T-cell (primary cell): ENCODE data around the gene RPS14. TPM values are rescaled to one million over a fixed set of nuclear protein-coding genes. Genes with fewer than 3 reads are reported as not detected.

Experiments
- ATAC-seq, 4 experiments: fragments of 200-7000 bp in 3 of 4; fragments of 150-1000 bp in 1 of 4; cut with Tn5 transposase; replicated peaks in 1 of 4; 1 replicate in 3 of 4; 2 replicates in 1 of 4; pipeline ENCODE4 v1.10.0; 2021; ENCODE audit warnings: moderate library complexity in 3 of 4, mild to moderate bottlenecking in 2 of 4, moderate number of reproducible peaks in 1 of 4
- CTCF ChIA-PET, 2 donors: fragments of 300-600 bp; sonication (Branson Sonifier 250); formaldehyde crosslinking; loops; one replicate each; lab custom pipeline; 2022; ENCODE audit warnings: antibody characterized with exemption in 2 of 2; lab: Charles Lee
- POLR2A ChIA-PET, 2 donors: fragments of 300-600 bp; sonication (Branson Sonifier 250); formaldehyde crosslinking; loops; one replicate each; lab custom pipeline; 2022; ENCODE audit warnings: antibody characterized with exemption in 2 of 2; lab: Charles Lee
- DNase-seq, 35 experiments: peaks; one replicate each; pipeline versions ENCODE4 v3.0.0 to v3.0.0-alpha.2; 2013 to 2023
- H3K27ac ChIP-seq: one replicate; pipeline ENCODE4 v1.5.1; 2013; ENCODE audit warnings: low read length
- H3K27me3 ChIP-seq, 2 experiments: replicated peaks in 1 of 2; 1 replicate in 1 of 2; 2 replicates in 1 of 2; pipeline versions ENCODE4 v1.6.1 to v1.7.0; 2013; ENCODE audit warnings: low read length in 1 of 2, mixed read lengths in 1 of 2; ENCODE audit not compliant: control insufficient read depth in 2 of 2, insufficient read depth in 2 of 2; ENCODE audit errors: extremely low read depth in 1 of 2
- H3K36me3 ChIP-seq, 2 donors: 1 replicate in 1 of 2; 2 replicates in 1 of 2; pipeline versions ENCODE4 v1.6.1 to v1.7.0; 2013; ENCODE audit warnings: low read length in 1 of 2; ENCODE audit not compliant: control insufficient read depth in 2 of 2, insufficient read depth in 1 of 2; ENCODE audit errors: extremely low read depth in 1 of 2
- H3K4me1 ChIP-seq, 2 experiments: 1 replicate in 1 of 2; 2 replicates in 1 of 2; pipeline versions ENCODE4 v1.6.1 to v1.7.0; 2013; ENCODE audit warnings: low read length in 2 of 2, mixed read lengths in 1 of 2; ENCODE audit not compliant: insufficient read depth in 2 of 2, control insufficient read depth in 1 of 2; ENCODE audit errors: extremely low read depth in 1 of 2
- H3K4me3 ChIP-seq, 2 donors: 1 replicate in 1 of 2; 2 replicates in 1 of 2; pipeline versions ENCODE4 v1.5.1 to v1.7.0; 2013; ENCODE audit warnings: mild to moderate bottlenecking in 2 of 2, low read length in 1 of 2, moderate library complexity in 1 of 2; ENCODE audit not compliant: control insufficient read depth in 1 of 2; ENCODE audit errors: extremely low read depth in 1 of 2
- H3K9me3 ChIP-seq: 2 replicates; pipeline ENCODE4 v1.7.0; 2013
- H3K27ac Mint-ChIP-seq, 2 donors: one replicate each; pipeline ENCODE4 v1.8.0; 2020 to 2021; ENCODE audit warnings: mild to moderate bottlenecking in 2 of 2, mixed read lengths in 2 of 2
- H3K27me3 Mint-ChIP-seq, 2 donors: one replicate each; pipeline ENCODE4 v1.8.0; 2021 to 2022; ENCODE audit warnings: mixed read lengths in 2 of 2
- H3K36me3 Mint-ChIP-seq: one replicate; pipeline ENCODE4 v1.8.0; 2021; ENCODE audit warnings: mixed read lengths
- H3K4me1 Mint-ChIP-seq, 3 donors: one replicate each; pipeline ENCODE4 v1.8.0; 2020 to 2022; ENCODE audit warnings: mixed read lengths in 3 of 3, mild to moderate bottlenecking in 1 of 3
- H3K4me3 Mint-ChIP-seq, 3 donors: one replicate each; pipeline ENCODE4 v1.8.0; 2020 to 2022; ENCODE audit warnings: mild to moderate bottlenecking in 3 of 3, mixed read lengths in 3 of 3, moderate library complexity in 3 of 3
- H3K9me3 Mint-ChIP-seq, 3 donors: one replicate each; pipeline ENCODE4 v1.8.0; 2020 to 2022; ENCODE audit warnings: mixed read lengths in 3 of 3
- WGBS: methylation state at CpG from one replicate; pipeline ENCODE4 v1.1.5; 2013; ENCODE audit warnings: missing lambda C conversion rate; ENCODE audit not compliant: insufficient coverage; 5-methylcytosine and 5-hydroxymethylcytosine counted together
- total RNA-seq, 35 experiments: library from RNA in 6 of 35; stranded (reverse) in 6 of 35; fragments of 120-200 nt in 1 of 35; gene quantifications; one replicate each; pipeline versions ENCODE4 v1.2.1 to v1.2.4 and lab custom pipeline; 2013 to 2026

Gene RPS14
- total RNA-seq, 5 donors from 2014 or later (not counting 1 experiment from before 2014, with no cell fraction given): 4,124 to 5,450 (median 5,009) TPM

DNA sequence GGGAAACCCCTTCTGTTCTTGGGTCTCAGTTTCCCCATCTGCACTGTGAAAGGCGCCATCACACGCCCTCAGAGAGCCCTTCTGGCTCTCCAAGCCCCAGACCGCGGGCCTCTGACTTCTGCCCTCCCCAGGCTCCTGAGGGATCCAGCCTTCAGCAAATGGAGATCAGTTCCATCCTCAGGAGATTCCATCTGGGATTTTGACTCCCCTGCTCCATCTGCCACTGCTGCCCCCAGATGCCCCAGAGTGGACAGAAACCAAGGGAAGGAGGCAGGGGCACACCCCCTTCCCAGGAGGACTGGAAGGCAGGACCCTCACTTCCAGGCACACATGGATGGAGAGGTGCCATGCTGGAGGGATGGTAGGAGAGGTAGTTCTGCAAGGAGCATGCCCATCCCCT, 18.7 kb upstream of the RPS14 start:
- POLR2A ChIA-PET: no interaction called here
- H3K4me1 Mint-ChIP-seq: no peaks in the 10 kb centered on the region
- Histone ChIP-seq H3K4me1 (no peaks in the 10 kb centered on the region), H3K27ac (no peak overlapping the region), H3K27me3 (peaks cover 0 to 22% of the 10 kb centered on the region in 2 experiments), H3K36me3 (no peaks in the 10 kb centered on the region), H3K4me3 (no peak overlapping the region), H3K9me3 (no peaks in the 10 kb centered on the region)
- CTCF ChIA-PET: interaction anchor here (0.5 to 0.6 kb wide), 5 partner anchors 19 to 1281 kb away, joined by 3 to 12 read pairs (median 4); no protein-coding TSS in a partner anchor
- peaks cover 0 to 2% of the 10 kb centered on the region in 2 donors for H3K27me3 Mint-ChIP-seq
- H3K4me3 Mint-ChIP-seq: no peak overlapping the region
- H3K36me3 Mint-ChIP-seq: no peaks in the 10 kb centered on the region
- no peak overlapping the region for H3K27ac Mint-ChIP-seq
- WGBS: 95% methylated on average over 4 of the region's 4 CpGs
- DNase-seq: no peak
- ATAC-seq: no peak
- H3K9me3 Mint-ChIP-seq: no peaks in the 10 kb centered on the region

DNA sequence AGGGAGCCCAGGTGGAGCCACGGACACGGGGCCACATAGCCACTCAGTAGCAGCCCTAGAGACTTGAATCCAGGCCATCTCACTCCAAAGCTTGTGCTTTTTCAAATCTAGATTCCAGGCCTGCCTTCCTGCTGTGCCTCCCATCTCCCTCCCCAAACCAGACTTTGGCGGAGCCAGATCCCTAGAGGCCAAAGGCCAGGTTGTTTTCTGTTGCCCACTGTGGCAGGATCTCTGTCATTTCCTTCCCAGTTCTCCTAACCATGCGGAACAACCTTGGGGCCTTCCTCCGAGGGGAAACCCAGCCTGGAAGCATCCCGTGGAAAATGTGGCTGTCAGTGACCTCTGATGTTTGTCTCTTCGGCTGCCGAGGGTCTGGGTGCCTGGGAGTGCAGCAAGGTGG, 16.4 kb upstream of the RPS14 start:
- H3K4me3 ChIP-seq: no peak overlapping the region
- no peak overlapping the region for H3K27ac Mint-ChIP-seq
- H3K4me1 Mint-ChIP-seq: peaks cover 4 to 10% (median 10%) of the 10 kb centered on the region in 3 donors
- no peaks in the 10 kb centered on the region for H3K9me3 ChIP-seq
- H3K27me3 ChIP-seq: peaks cover 0 to 13% of the 10 kb centered on the region in 2 experiments
- no peaks in the 10 kb centered on the region for H3K9me3 Mint-ChIP-seq
- peaks cover 1 to 9% of the 10 kb centered on the region in 2 experiments for H3K4me1 ChIP-seq
- no peak overlapping the region for H3K27ac ChIP-seq
- 93% methylated on average over 5 of the region's 8 CpGs for WGBS
- POLR2A ChIA-PET: no interaction called here
- no peaks in the 10 kb centered on the region for H3K36me3 Mint-ChIP-seq
- ATAC-seq (no peak), DNase-seq (no peak)
- no peak overlapping the region for H3K4me3 Mint-ChIP-seq
- CTCF ChIA-PET: no interaction called here
- H3K27me3 Mint-ChIP-seq: peaks cover 0 to 2% of the 10 kb centered on the region in 2 donors
- H3K36me3 ChIP-seq: no peaks in the 10 kb centered on the region

DNA sequence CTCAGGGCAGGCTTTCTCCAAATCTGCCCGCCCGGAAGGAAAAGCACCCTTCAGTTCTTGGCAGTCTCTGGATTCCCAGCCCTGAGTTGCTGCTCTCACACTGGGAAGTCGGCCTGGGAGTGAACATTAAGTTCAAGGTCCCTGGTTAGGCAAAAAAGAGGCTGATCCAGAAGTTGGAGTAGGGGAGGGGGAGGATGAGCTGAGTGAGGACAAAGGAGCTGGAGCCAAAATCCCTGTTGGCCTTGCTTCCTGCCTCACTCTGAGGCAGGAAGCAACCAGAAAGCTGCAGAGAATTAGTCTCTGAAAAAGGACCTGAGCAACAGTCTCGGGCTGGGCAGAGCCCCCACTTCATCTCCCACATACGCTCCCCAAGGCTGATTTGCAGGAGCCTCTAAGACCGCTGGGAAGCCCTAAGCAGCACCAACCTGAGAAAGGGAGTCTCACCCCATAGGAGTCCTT, 15.0 kb upstream of the RPS14 start:
- ChIA-PET POLR2A (no interaction called here), CTCF (interaction anchor here in 1 of 2 donors (0.7 kb wide), 1 partner anchor 434 kb away, joined by 4 read pairs; no protein-coding TSS in a partner anchor)
- Histone ChIP-seq H3K36me3 (no peaks in the 10 kb centered on the region), H3K4me3 (no peak overlapping the region), H3K9me3 (no peaks in the 10 kb centered on the region), H3K4me1 (peaks cover 3 to 14% of the 10 kb centered on the region in 2 experiments), H3K27ac (no peak overlapping the region), H3K27me3 (peaks cover 0 to 13% of the 10 kb centered on the region in 2 experiments)
- H3K4me1 Mint-ChIP-seq: peaks cover 8 to 19% (median 15%) of the 10 kb centered on the region in 3 donors
- DNase-seq: no peak
- 90% methylated on average over 5 of the region's 6 CpGs for WGBS
- H3K4me3 Mint-ChIP-seq: no peak overlapping the region
- no peaks in the 10 kb centered on the region for H3K36me3 Mint-ChIP-seq
- no peak for ATAC-seq
- H3K9me3 Mint-ChIP-seq: no peaks in the 10 kb centered on the region
- peaks cover 0 to 2% of the 10 kb centered on the region in 2 donors for H3K27me3 Mint-ChIP-seq
- H3K27ac Mint-ChIP-seq: no peak overlapping the region

DNA sequence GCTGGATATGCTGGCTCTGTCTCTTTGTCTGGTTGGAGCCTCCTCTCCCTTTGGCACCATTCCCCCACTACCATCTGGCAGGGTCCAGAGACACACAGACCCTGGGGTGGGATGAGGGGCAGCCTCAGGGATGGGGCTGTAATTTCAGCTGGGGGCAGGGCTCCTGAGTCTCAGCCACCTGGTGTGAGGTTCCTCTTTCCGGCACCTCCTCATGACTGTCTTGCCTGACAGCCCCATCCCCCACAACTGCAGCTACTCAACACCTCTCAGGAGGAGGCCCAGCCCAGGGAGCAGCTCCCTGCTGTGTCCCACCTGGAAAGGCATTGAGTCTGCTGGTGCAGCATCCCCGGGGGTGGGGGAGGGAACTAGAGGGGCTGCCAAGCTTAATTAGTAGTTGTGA, 11.7 kb upstream of the RPS14 start:
- peaks cover 32 to 43% (median 38%) of the 10 kb centered on the region in 3 donors for H3K4me1 Mint-ChIP-seq
- peaks cover 0 to 13% of the 10 kb centered on the region in 2 experiments for H3K27me3 ChIP-seq
- H3K27me3 Mint-ChIP-seq: no peaks in the 10 kb centered on the region

DNA sequence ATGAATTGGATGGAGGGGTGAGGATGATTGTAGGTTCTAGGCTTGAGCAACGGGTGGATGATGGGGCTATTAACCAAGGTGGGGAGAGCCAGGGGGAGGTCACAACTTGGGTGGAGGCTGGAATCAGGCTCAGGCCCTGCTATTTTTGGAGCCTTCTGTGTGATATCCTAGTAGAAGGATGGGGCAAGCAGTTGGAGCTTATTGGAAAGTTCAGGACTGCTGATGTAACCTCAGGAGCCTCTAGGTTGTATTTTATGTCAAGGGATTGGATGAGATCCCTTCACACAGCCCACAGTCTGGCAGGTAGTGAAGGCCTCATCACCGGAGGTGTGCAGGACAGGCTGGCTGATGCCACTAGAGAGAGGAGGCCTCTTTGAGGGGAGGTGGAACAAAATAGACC, 11.2 kb upstream of the RPS14 start:
- no peak for ATAC-seq
- H3K4me3 ChIP-seq: no peak overlapping the region
- H3K9me3 Mint-ChIP-seq: no peaks in the 10 kb centered on the region
- H3K36me3 Mint-ChIP-seq: no peaks in the 10 kb centered on the region
- ChIA-PET CTCF (interaction anchor here in 1 of 2 donors (0.6 to 1.0 kb wide), 2 partner anchors 80 to 733 kb away, joined by 3 to 4 read pairs; no protein-coding TSS in a partner anchor), POLR2A (interaction anchor here in 1 of 2 donors (1.0 kb wide), 1 partner anchor 50 kb away, joined by 3 read pairs; no protein-coding TSS in a partner anchor)
- no peaks in the 10 kb centered on the region for H3K36me3 ChIP-seq
- peaks cover 32 to 43% (median 38%) of the 10 kb centered on the region in 3 donors for H3K4me1 Mint-ChIP-seq
- H3K27me3 Mint-ChIP-seq: no peaks in the 10 kb centered on the region
- no peaks in the 10 kb centered on the region for H3K9me3 ChIP-seq
- peaks cover 21 to 40% of the 10 kb centered on the region in 2 experiments for H3K4me1 ChIP-seq
- H3K27me3 ChIP-seq: peaks cover 0 to 11% of the 10 kb centered on the region in 2 experiments
- H3K4me3 Mint-ChIP-seq: no peak overlapping the region
- H3K27ac Mint-ChIP-seq: peak overlapping the region in 1 of 2 donors; percentile 79
- WGBS: 92% methylated on average over 1 of the region's 2 CpGs
- no peak overlapping the region for H3K27ac ChIP-seq
- no peak for DNase-seq

More for the DNA sequence above, 11.7 kb upstream of the RPS14 start:
- Histone ChIP-seq H3K36me3 (no peaks in the 10 kb centered on the region), H3K27ac (no peak overlapping the region), H3K4me3 (no peak overlapping the region), H3K4me1 (peaks cover 21 to 40% of the 10 kb centered on the region in 2 experiments), H3K9me3 (no peaks in the 10 kb centered on the region)
- Mint-ChIP-seq H3K4me3 (no peak overlapping the region), H3K9me3 (no peaks in the 10 kb centered on the region), H3K36me3 (no peaks in the 10 kb centered on the region), H3K27ac (peak overlapping the region in 1 of 2 donors; percentile 79)
- peak in 7 of 35 experiments; percentile 10 to 30 (median 23) for DNase-seq
- ChIA-PET CTCF (interaction anchor here in 1 of 2 donors (0.5 to 1.0 kb wide), 3 partner anchors 80 to 732 kb away, joined by 3 to 4 read pairs (median 3); no protein-coding TSS in a partner anchor), POLR2A (interaction anchor here in 1 of 2 donors (1.0 kb wide), 1 partner anchor 51 kb away, joined by 3 read pairs; no protein-coding TSS in a partner anchor)
- WGBS: no CpG with 5 or more reads among the region's 2 CpGs
- no peak for ATAC-seq

DNA sequence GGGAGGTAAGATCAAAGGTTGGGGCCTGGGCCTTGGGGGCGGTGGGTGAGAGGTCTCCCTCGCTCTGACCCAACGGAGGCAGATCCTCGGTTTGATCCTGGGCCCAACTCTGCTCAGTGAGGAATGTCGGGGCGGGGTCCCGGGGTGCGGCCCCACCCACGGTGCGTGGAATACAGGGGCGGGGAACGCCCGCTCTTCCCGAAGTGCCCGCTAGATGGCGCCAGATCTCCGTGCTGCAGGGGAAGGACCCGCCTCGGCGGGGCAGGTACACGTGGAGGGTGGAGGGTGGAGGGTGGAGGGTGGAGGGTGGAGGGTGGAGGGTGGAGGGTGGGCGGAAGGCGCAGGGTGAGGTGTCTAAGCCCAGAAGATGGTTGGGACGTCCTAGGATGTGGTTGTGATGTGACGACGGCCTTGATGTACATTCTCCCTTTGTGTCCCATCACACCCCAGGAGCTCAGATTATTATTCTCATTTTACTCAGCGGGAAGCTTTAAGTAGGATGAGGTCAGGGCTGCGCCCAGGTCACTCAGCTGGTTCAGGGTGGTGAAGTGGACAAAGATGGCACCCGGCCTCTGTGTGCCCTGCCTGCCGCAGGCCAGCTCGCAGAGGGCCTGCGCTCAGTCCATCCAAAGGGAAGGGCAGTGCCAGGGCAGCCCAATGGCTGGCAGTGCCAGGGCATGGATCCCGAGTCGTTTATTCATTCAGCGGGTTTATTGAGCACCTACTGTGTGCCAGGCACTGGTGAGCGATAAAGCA, 9.4 kb upstream of the RPS14 start:
- Histone ChIP-seq H3K36me3 (no peaks in the 10 kb centered on the region), H3K4me3 (no peak overlapping the region), H3K27ac (no peak overlapping the region), H3K4me1 (peaks cover 21 to 40% of the 10 kb centered on the region in 2 experiments), H3K9me3 (no peaks in the 10 kb centered on the region), H3K27me3 (no peaks in the 10 kb centered on the region)
- peak; percentile 57 to 89 (median 82) for DNase-seq
- 37% methylated on average over 21 of the region's 36 CpGs for WGBS
- H3K27me3 Mint-ChIP-seq: no peaks in the 10 kb centered on the region
- no peaks in the 10 kb centered on the region for H3K9me3 Mint-ChIP-seq
- peak overlapping the region in 1 of 3 donors; percentile 48 for H3K4me3 Mint-ChIP-seq
- ChIA-PET POLR2A (interaction anchor here in 1 of 2 donors (0.6 kb wide), 2 partner anchors 387 to 683 kb away, joined by 3 to 4 read pairs; no protein-coding TSS in a partner anchor), CTCF (interaction anchor here (0.5 to 1.7 kb wide), 26 partner anchors 8 to 731 kb away, joined by 3 to 10 read pairs (median 4); partner anchors contain the start of genes DCTN4 (in 1 of the 2), RBM22 (in 1 of the 2) and RPS14 (in 1 of the 2))
- ATAC-seq: peak; percentile 88 to 95 (median 92)
- peaks cover 32 to 43% (median 38%) of the 10 kb centered on the region in 3 donors for H3K4me1 Mint-ChIP-seq
- no peaks in the 10 kb centered on the region for H3K36me3 Mint-ChIP-seq
- H3K27ac Mint-ChIP-seq: peak overlapping the region; percentile 48 to 57
